H1 (cell line): ENCODE results near the gene TMEM223. TPM values are rescaled to one million over a fixed set of nuclear protein-coding genes. Genes with fewer than 3 reads are reported as not detected.

Experiments used
- BACH1 ChIP-seq: IDR thresholded peaks from 2 replicates; pipeline ENCODE4 v1.6.1; 2012; ENCODE audit warnings: low read length, improper control_type of control experiment
- CEBPB ChIP-seq: IDR thresholded peaks from 2 replicates; pipeline ENCODE4 v1.6.1; 2012; ENCODE audit warnings: low read depth, low read length
- EGR1 ChIP-seq: IDR thresholded peaks from 2 replicates; pipeline ENCODE4 v1.6.1; 2011; ENCODE audit warnings: low read depth, low read length, borderline replicate concordance
- EZH2 ChIP-seq: fragments of 200-600 bp; sonication (generic); IDR thresholded peaks from 2 replicates; pipeline ENCODE4 v1.7.1; 2012; ENCODE audit warnings: low read depth, mild to moderate bottlenecking, moderate library complexity, low read length, inconsistent platforms; ENCODE audit not compliant: severe bottlenecking
- GTF2F1 ChIP-seq: IDR thresholded peaks from 2 replicates; pipeline ENCODE4 v1.6.1; 2012; ENCODE audit warnings: low read depth, low read length, improper control_type of control experiment, borderline replicate concordance
- NRF1 ChIP-seq: IDR thresholded peaks from 2 replicates; pipeline ENCODE4 v1.6.1; 2011; ENCODE audit warnings: mild to moderate bottlenecking, low read depth, low read length, improper control_type of control experiment
- POLR2AphosphoS5 ChIP-seq: IDR thresholded peaks from 2 replicates; pipeline ENCODE4 v1.6.1; 2011; ENCODE audit warnings: low read depth, low read length
- RAD21 ChIP-seq, 2 experiments: IDR thresholded peaks in 1 of 2; conservative IDR thresholded peaks in 1 of 2; 2 replicates each; pipeline ENCODE4 v1.6.1; 2011; ENCODE audit warnings: low read depth in 2 of 2, low read length in 2 of 2, improper control_type of control experiment in 1 of 2, inconsistent platforms in 1 of 2, mild to moderate bottlenecking in 1 of 2, moderate library complexity in 1 of 2
- RBBP5 ChIP-seq: IDR thresholded peaks from 2 replicates; pipeline ENCODE4 v1.7.1; 2012; ENCODE audit warnings: low read depth, mild to moderate bottlenecking, inconsistent platforms, low read length, moderate library complexity, borderline replicate concordance
- SIN3A ChIP-seq, 2 experiments: IDR thresholded peaks in 1 of 2; conservative IDR thresholded peaks in 1 of 2; 2 replicates each; pipeline ENCODE4 v1.6.1; 2011 to 2012; ENCODE audit warnings: low read length in 2 of 2, improper control_type of control experiment in 1 of 2, low read depth in 1 of 2, mild to moderate bottlenecking in 1 of 2
- SIRT6 ChIP-seq: IDR thresholded peaks from one replicate; pipeline ENCODE4 v1.7.1; 2012; ENCODE audit warnings: low read length, inconsistent platforms
- SIX5 ChIP-seq: IDR thresholded peaks from 2 replicates; pipeline ENCODE4 v1.6.1; 2011; ENCODE audit warnings: mild to moderate bottlenecking, low read depth, low read length
- TAF1 ChIP-seq: IDR thresholded peaks from 2 replicates; pipeline ENCODE4 v1.6.1; 2011; ENCODE audit warnings: mild to moderate bottlenecking, low read depth, low read length
- TBP ChIP-seq: IDR thresholded peaks from 2 replicates; pipeline ENCODE4 v1.6.1; 2011; ENCODE audit warnings: low read depth, low read length, improper control_type of control experiment
- YY1 ChIP-seq: IDR thresholded peaks from 2 replicates; pipeline ENCODE4 v1.6.1; 2011; ENCODE audit warnings: low read depth, mild to moderate bottlenecking, low read length
- polyA plus RNA-seq, 7 experiments: library from polyadenylated mRNA; depleted of rRNA in 3 of 7; stranded (reverse) in 5 of 7; unstranded in 2 of 7; fragments of >200 nt in 5 of 7; fragments of 200-250 nt in 2 of 7; gene quantifications; 1 replicate in 5 of 7; 2 replicates in 1 of 7; 4 replicates in 1 of 7; pipeline versions ENCODE4 v1.2.1 to v1.2.3, GENCODE V29; 2011 to 2013; ENCODE audit warnings: missing spikeins in 2 of 7, mixed read lengths in 2 of 7
- total RNA-seq: library from RNA; stranded (reverse); fragmentation: NEBNext Ultra II Directional; extraction: Animal tissue kit (Norgen Biotek cat#: 25700); gene quantifications from 2 replicates; pipeline ENCODE4 v1.2.1, GENCODE V29; 2021
- TF ChIP-seq, protein P1 (sequence below), 3 experiments: IDR thresholded peaks; 1 replicate in 2 of 3; 2 replicates in 1 of 3; pipeline versions ENCODE4 v1.5.1 to v1.6.1; 2011; ENCODE audit warnings: low read length in 3 of 3, mild to moderate bottlenecking in 3 of 3, inconsistent platforms in 2 of 3, low read depth in 1 of 3, moderate library complexity in 1 of 3; ENCODE audit not compliant: insufficient read depth in 1 of 3; ENCODE audit errors: control extremely low read depth in 1 of 3
- TF ChIP-seq, protein P2 (sequence below): IDR thresholded peaks from 2 replicates; pipeline ENCODE4 v1.6.1; 2012; ENCODE audit warnings: inconsistent platforms

The TMEM223 gene
- total and polyA plus RNA-seq, 2 of the 8 experiments (the other 6 are each of a cell fraction or from before 2014, with no cell fraction given), result 22.9 to 64.1 TPM

GRCh38 chr11:62805076-62805892 lies 13.5 kb upstream of the TMEM223 start, which contains the start of gene NXF1 (continued):
- peak; percentile 65; the same call in 1 of the 2 replicates for TF ChIP-seq EGR1
- TF ChIP-seq BACH1, result no peak
- TF ChIP-seq TBP, result peak; percentile 99
- peak; percentile 100 for TF ChIP-seq POLR2AphosphoS5
- TF ChIP-seq RAD21 (IDR thresholded peaks at IDR 0.05 in 1 of 2, conservative IDR thresholded peaks at IDR 0.05 in 1 of 2; ENCODE audit: low read depth in 2 of 2, low read length in 2 of 2), result 0 out of 4 replicates have a peak, but pooled peaks of 1 of the 2 experiments have one; percentile 4
- TF ChIP-seq, protein P1, sequence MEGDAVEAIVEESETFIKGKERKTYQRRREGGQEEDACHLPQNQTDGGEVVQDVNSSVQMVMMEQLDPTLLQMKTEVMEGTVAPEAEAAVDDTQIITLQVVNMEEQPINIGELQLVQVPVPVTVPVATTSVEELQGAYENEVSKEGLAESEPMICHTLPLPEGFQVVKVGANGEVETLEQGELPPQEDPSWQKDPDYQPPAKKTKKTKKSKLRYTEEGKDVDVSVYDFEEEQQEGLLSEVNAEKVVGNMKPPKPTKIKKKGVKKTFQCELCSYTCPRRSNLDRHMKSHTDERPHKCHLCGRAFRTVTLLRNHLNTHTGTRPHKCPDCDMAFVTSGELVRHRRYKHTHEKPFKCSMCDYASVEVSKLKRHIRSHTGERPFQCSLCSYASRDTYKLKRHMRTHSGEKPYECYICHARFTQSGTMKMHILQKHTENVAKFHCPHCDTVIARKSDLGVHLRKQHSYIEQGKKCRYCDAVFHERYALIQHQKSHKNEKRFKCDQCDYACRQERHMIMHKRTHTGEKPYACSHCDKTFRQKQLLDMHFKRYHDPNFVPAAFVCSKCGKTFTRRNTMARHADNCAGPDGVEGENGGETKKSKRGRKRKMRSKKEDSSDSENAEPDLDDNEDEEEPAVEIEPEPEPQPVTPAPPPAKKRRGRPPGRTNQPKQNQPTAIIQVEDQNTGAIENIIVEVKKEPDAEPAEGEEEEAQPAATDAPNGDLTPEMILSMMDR (IDR thresholded peaks at IDR 0.05; ENCODE audit: control extremely low read depth in 1 of 3, insufficient read depth in 1 of 3, low read depth in 1 of 3, low read length in 3 of 3), result peak in 1 of 3 experiments; percentile 20; a peak in 1 of 4 replicates
- peak; percentile 82 for TF ChIP-seq NRF1
- TF ChIP-seq SIX5, result no peak
- TF ChIP-seq TAF1, result peak; percentile 100
- no peak for TF ChIP-seq CEBPB
- TF ChIP-seq, protein P2, sequence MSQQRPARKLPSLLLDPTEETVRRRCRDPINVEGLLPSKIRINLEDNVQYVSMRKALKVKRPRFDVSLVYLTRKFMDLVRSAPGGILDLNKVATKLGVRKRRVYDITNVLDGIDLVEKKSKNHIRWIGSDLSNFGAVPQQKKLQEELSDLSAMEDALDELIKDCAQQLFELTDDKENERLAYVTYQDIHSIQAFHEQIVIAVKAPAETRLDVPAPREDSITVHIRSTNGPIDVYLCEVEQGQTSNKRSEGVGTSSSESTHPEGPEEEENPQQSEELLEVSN, result peak; percentile 31; the same call in 1 of the 2 replicates
- TF ChIP-seq YY1, result peak; percentile 70; the same call in 1 of the 2 replicates
- peak; percentile 96 for TF ChIP-seq GTF2F1
- peak; percentile 12 to 93; a peak in 3 of 4 replicates for TF ChIP-seq SIN3A (conservative IDR thresholded peaks at IDR 0.05 in 1 of 2, IDR thresholded peaks at IDR 0.05 in 1 of 2; ENCODE audit: low read depth in 1 of 2, low read length in 2 of 2)
- no peak for TF ChIP-seq EZH2
- TF ChIP-seq RBBP5, result 0 out of 2 replicates have a peak, but pooled peaks have one; percentile 55
- no peak for TF ChIP-seq SIRT6
